Measurements from ENCODE around the gene CDH3. TPM values are rescaled to one million over a fixed set of nuclear protein-coding genes. Genes with fewer than 3 reads are reported as not detected.

CDH3 gene
- total RNA-seq, 1 donor from 2014 or later: 0.51 TPM

- no peak for DNase-seq (ENCODE audit: low spot score)
Observed at GRCh38 chr16:68736561-68736960, 91.5 kb downstream of the CDH3 start.

GRCh38 chr16:68737046-68737729 lies 92.1 kb downstream of the CDH3 start, which contains the start of gene CDH1:
Gene CDH1, plus strand, starts transcription at chr16:68737292. Its CDS starts 124 bp downstream, at chr16:68737416.
- peak; percentile 91 for DNase-seq (ENCODE audit: low spot score)

GRCh38 chr16:68737730-68738629 lies 92.9 kb downstream of the CDH3 start:
- no peak for DNase-seq (ENCODE audit: low spot score)

- no peak for DNase-seq (ENCODE audit: low spot score)
Observed at GRCh38 chr16:68739964-68740627, 95.0 kb downstream of the CDH3 start.

- DNase-seq (ENCODE audit: low spot score): no peak
Observed at GRCh38 chr16:68740628-68741346, 95.7 kb downstream of the CDH3 start.

GRCh38 chr16:68743664-68744063 lies 98.6 kb downstream of the CDH3 start:
- no peak for DNase-seq (ENCODE audit: low spot score)

- no peak for DNase-seq (ENCODE audit: low spot score)
Observed at GRCh38 chr16:68744744-68745280, 99.7 kb downstream of the CDH3 start.

GRCh38 chr16:68746951-68747350 lies 101.8 kb downstream of the CDH3 start:
- no peak for DNase-seq (ENCODE audit: low spot score)

GRCh38 chr16:68749432-68749831 lies 104.3 kb downstream of the CDH3 start:
- DNase-seq (ENCODE audit: low spot score): no peak

Other genes with a start within 250 kb of the CDH3 start
- 0.58 TPM for gene SMPD3, start 196.8 kb upstream of the CDH3 start, total RNA-seq
- gene ZFP90, start 106.0 kb upstream of the CDH3 start, total RNA-seq: 15.4 TPM
- gene CDH1, start 92.0 kb downstream of the CDH3 start, total RNA-seq: 0.55 TPM
- 23.0 TPM for gene TANGO6, start 198.2 kb downstream of the CDH3 start, total RNA-seq